ENCODE data around the gene KCTD7. TPM values are rescaled to one million over a fixed set of nuclear protein-coding genes. Genes with fewer than 3 reads are reported as not detected.
"Not testable (repeated sequence)": the region's sequence is repeated elsewhere in the genome, so short reads cannot be mapped to it uniquely, and the experiment has no call there.

The KCTD7 gene
- total RNA-seq, 2 experiments from 2014 or later = 6.3 to 7.5 TPM

DNA sequence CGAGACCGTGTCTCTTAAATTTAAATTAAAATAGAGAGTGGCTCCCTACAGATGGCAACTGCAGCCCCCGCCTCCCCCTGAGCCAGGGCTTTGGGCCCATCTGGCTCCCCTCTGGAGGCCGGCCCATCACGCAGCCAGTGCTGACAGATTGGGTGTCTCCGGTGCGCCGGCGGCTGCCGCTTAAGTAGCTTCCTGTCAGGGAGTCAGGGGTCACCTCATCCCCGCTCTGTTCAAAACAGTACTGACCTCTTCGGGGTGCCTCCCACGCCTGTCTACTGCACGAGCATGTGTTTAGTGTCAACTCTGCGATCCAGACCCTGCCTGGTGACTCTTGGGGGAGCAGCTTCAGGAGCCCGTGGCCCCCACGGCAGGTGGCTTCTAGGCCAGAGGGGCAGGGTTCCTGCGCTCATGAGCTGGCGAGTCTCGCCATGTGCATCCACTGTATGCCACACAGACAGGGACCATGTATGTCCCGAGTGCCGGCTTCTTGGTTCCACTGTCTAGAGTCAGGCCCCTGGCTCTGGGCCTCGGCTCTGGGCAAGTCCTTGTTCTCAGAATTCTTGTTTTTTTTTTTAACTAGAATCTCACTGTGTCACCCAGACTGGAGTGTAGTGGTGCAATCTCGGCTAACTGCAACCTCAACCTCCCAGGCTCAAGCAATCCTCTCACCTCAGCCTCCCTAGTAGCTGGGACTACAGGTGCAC lies 36.1 kb downstream of the KCTD7 start:
- no peak for DNase-seq
- CTCF ChIA-PET = no interaction called here
- H3K4me3 Mint-ChIP-seq = no peak overlapping the region
- H3K4me1 Mint-ChIP-seq (ENCODE audit: low read depth) = no peaks in the 10 kb centered on the region
- H3K27me3 Mint-ChIP-seq (ENCODE audit: low read depth) = no peaks in the 10 kb centered on the region
- no peak overlapping the region for H3K27ac Mint-ChIP-seq
- H3K9me3 Mint-ChIP-seq = no peaks in the 10 kb centered on the region
- H3K36me3 Mint-ChIP-seq (ENCODE audit: low read depth) = peaks cover 4% of the 10 kb centered on the region
- intact Hi-C loops (cut with micrococcal nuclease) = no loop called here

DNA sequence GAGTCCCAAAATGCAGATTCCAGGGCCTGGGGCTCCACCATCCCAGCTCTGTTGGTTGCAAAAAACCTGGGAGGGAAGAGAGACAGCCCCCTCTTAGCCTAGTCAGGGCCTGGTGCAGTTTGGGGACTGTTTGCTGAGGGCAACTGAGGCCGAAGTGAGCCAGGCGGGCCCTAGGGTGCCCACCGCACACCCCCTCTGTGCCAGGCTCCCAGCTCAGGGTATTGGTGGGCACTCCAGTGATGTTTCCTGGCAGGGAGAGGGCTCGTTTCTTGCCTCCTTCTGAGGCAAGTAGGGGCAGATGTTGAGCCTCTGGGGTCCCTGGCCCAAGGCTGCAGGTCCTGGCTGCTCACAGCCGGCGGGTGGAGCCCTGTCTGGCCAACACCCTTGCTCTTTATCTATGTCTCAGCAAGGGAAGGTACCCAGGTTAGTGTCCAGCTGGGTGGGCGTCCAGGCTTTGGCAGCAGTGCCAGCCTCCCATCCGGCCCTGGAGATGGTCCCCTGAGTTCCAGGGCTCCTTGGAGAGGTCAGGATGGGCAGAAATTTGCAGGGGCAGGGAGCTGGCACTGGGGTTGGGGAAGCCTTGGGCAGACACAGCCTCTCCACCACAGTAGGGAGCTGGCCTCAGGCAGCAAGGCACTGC lies 37.8 kb downstream of the KCTD7 start:
- intact Hi-C loops (cut with micrococcal nuclease) = no loop called here
- H3K27ac Mint-ChIP-seq = no peak overlapping the region
- H3K27me3 Mint-ChIP-seq (ENCODE audit: low read depth) = no peaks in the 10 kb centered on the region
- no peak for DNase-seq
- no peaks in the 10 kb centered on the region for H3K9me3 Mint-ChIP-seq
- CTCF ChIA-PET = no interaction called here
- H3K4me1 Mint-ChIP-seq (ENCODE audit: low read depth) = no peaks in the 10 kb centered on the region
- H3K36me3 Mint-ChIP-seq (ENCODE audit: low read depth) = peaks cover 9% of the 10 kb centered on the region
- H3K4me3 Mint-ChIP-seq = no peak overlapping the region

DNA sequence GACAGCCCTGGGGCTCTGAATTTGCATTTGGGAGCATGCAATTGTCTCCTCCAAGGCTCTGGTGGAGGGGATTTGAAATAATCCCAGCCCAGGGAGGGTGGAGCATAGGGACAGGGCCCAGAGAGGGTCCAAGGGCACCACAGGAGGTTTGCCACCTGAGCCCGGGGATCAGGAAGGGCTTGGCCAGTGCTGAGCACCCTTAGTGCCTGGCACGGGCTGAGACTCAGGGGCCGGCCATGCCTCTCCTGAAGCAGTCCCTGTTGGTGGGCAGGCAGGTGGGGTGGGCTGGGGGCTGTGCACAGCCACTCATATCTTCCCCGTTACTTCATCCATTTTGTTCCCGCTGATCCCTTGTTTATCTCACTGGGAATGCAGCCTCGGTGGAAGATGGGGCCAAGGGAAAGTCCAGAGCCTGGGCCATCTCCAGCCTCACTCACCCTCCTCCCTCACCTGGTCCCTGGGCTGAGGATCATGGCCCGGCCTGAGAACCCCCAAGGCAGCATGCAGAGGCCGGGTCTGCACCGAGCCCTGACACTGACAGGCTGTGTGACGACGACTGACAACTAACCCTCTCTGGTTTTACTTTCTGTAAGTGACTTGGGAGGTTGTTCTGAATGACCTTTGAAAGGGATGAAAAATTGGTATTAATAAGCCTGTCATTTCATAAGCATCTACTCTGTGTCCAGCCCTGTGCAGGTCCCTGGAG lies 38.5 kb downstream of the KCTD7 start:
- H3K9me3 Mint-ChIP-seq = no peaks in the 10 kb centered on the region
- no peak overlapping the region for H3K4me3 Mint-ChIP-seq
- intact Hi-C loops (cut with micrococcal nuclease) = no loop called here
- H3K27ac Mint-ChIP-seq = no peak overlapping the region
- H3K36me3 Mint-ChIP-seq (ENCODE audit: low read depth) = peaks cover 9% of the 10 kb centered on the region
- H3K4me1 Mint-ChIP-seq (ENCODE audit: low read depth) = no peaks in the 10 kb centered on the region
- DNase-seq = no peak
- H3K27me3 Mint-ChIP-seq (ENCODE audit: low read depth) = no peaks in the 10 kb centered on the region
- CTCF ChIA-PET = no interaction called here

DNA sequence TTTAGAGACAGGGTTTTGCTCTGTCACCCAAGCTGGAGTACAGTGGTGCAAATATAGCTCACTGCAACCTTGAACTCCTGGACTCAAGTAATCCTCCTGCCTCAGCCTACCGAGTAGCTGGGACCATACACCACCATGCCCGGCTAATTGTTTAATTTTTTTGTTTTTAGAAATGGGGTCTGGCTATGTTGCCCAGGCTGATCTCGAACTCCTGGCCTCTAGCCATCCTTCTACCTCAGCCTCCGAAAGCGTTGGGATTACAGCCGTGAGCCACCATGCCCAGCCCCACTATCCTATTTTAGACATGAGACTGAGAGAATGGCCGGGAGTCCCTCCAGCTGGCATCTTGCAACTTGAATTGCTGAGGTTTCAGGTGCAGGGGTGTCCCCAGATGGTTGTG lies 39.4 kb downstream of the KCTD7 start:
- Mint-ChIP-seq H3K4me1 (ENCODE audit: low read depth) (peaks cover under 1% of the 10 kb centered on the region), H3K27me3 (ENCODE audit: low read depth) (no peaks in the 10 kb centered on the region), H3K27ac (no peak overlapping the region), H3K9me3 (no peaks in the 10 kb centered on the region), H3K4me3 (no peak overlapping the region), H3K36me3 (ENCODE audit: low read depth) (peaks cover 4% of the 10 kb centered on the region)
- DNase-seq = no peak
- CTCF ChIA-PET = no interaction called here
- intact Hi-C loops (cut with micrococcal nuclease) = no loop called here

DNA sequence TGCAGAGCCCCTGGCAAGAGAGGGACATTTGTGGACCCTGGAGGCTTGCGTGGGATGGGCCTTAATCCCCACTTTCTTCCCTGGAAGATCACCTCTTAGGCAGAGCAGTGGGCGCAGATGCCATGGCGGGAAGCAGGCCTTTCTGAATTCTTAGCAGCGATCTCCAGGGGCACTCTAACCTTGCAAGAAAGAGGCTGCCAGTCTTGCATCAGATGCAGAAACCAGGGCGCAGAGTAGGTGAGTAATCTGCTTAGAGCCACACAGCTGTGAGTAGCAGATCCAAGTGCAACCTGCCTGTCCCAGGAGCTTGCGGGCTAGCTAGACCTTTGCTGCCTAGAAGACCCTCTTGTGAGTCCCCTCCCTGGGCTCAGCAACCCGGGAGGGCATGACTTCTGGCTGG lies 40.0 kb downstream of the KCTD7 start:
- Mint-ChIP-seq H3K27me3 (ENCODE audit: low read depth) (no peaks in the 10 kb centered on the region), H3K4me3 (no peak overlapping the region), H3K36me3 (ENCODE audit: low read depth) (peaks cover 4% of the 10 kb centered on the region), H3K9me3 (no peaks in the 10 kb centered on the region), H3K4me1 (ENCODE audit: low read depth) (peaks cover 3% of the 10 kb centered on the region), H3K27ac (no peak overlapping the region)
- DNase-seq = peak; percentile 10
- CTCF ChIA-PET = no interaction called here
- intact Hi-C loops (cut with micrococcal nuclease) = no loop called here

DNA sequence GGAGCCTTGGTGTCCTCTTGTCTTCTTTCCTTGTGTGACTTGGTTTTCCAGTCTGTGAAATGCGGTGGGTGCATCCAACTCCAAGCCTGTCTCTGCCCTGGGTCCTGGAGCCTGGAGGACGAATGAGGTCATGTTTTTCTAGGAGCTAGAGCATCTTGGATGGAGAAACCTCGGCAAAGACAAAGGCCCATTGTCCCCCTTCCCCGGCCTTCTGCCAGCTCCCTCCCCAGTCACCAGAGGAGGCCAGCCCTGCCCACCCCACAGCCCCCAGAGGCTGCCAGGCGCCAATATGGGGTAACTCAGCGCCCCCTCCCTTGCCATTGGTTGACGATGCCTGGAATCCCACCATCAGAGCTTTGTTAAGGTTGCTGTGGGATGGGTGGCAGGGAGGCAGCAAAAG lies 40.4 kb downstream of the KCTD7 start:
- H3K4me1 Mint-ChIP-seq (ENCODE audit: low read depth) = peaks cover 3% of the 10 kb centered on the region
- no peaks in the 10 kb centered on the region for H3K9me3 Mint-ChIP-seq
- H3K27ac Mint-ChIP-seq = no peak overlapping the region
- intact Hi-C loops (cut with micrococcal nuclease) = no loop called here
- CTCF ChIA-PET = no interaction called here
- no peaks in the 10 kb centered on the region for H3K27me3 Mint-ChIP-seq (ENCODE audit: low read depth)
- DNase-seq = no peak
- no peak overlapping the region for H3K4me3 Mint-ChIP-seq
- H3K36me3 Mint-ChIP-seq (ENCODE audit: low read depth) = peaks cover 4% of the 10 kb centered on the region

DNA sequence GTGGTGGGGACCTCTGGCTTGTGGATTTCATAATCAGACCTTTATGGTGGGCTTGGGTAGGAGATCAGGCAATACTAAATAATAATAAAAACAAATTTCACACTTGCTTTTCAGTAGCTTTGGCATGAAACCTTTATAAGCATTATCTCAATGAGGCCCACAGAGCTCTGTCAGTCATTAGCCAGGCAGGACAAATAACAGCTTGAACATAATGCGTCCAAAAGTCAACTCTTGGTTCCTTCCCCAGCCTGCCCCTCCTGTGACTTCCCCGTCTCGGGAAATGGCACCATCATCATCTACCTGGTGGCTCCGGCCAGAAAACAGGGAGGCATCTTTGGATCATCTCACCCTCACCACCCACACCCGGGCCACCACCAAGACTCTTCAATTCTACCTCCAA lies 40.8 kb downstream of the KCTD7 start:
- H3K27ac Mint-ChIP-seq = no peak overlapping the region
- peaks cover 3% of the 10 kb centered on the region for H3K4me1 Mint-ChIP-seq (ENCODE audit: low read depth)
- intact Hi-C loops (cut with micrococcal nuclease) = no loop called here
- CTCF ChIA-PET = no interaction called here
- no peaks in the 10 kb centered on the region for H3K27me3 Mint-ChIP-seq (ENCODE audit: low read depth)
- H3K9me3 Mint-ChIP-seq = no peaks in the 10 kb centered on the region
- no peak overlapping the region for H3K4me3 Mint-ChIP-seq
- DNase-seq = no peak
- peaks cover 4% of the 10 kb centered on the region for H3K36me3 Mint-ChIP-seq (ENCODE audit: low read depth)

DNA sequence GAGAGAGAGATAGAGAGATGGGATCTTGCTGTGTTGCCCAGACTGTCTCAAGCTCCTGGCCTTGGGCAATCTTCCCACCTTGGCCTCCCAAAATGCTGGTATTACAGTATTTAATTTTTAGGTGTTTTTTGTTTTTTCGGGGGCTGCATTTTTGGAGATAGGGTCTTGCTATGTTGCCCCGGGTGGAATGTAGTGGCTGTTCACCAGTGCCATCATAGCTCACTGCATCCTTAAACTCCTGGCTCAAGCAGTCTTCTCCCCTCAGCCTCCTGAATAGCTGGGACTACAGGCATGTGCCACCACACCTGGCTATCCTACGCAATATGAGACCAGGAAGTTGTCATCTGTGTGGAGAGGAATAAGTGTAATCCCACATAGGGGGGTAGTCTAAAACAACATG lies 42.4 kb downstream of the KCTD7 start:
- CTCF ChIA-PET = interaction anchor here (0.6 kb wide), 1 partner anchor 78 kb away, joined by 4 read pairs; no protein-coding TSS in a partner anchor
- intact Hi-C loops (cut with micrococcal nuclease) = no loop called here
- H3K36me3 Mint-ChIP-seq (ENCODE audit: low read depth) = peaks cover 4% of the 10 kb centered on the region
- DNase-seq = no peak
- H3K9me3 Mint-ChIP-seq = no peaks in the 10 kb centered on the region
- H3K4me3 Mint-ChIP-seq = no peak overlapping the region
- H3K27ac Mint-ChIP-seq = no peak overlapping the region
- H3K27me3 Mint-ChIP-seq (ENCODE audit: low read depth) = no peaks in the 10 kb centered on the region
- peaks cover 3% of the 10 kb centered on the region for H3K4me1 Mint-ChIP-seq (ENCODE audit: low read depth)

DNA sequence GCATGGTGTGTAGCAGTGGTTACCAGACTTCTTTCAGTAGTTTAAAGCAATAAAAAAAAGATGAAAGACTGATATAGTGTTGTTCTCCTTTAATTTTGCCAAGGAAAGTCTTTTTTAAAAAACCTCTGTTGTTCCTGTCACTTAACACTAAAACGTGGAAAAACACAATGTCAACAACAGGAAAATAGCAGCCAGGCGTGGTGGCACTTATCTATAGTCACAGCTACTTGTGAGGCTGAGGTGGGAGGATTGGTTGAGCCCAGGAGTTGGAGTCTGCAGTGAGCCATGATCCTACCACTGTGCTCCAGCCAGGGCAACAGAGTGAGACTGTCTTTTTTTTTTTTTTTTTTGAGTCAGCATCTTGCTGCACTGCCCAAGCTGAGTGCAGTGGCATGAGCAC lies 42.8 kb downstream of the KCTD7 start:
- intact Hi-C loops (cut with micrococcal nuclease) = not testable (repeated sequence)
- CTCF ChIA-PET = interaction anchor here (0.6 kb wide), 1 partner anchor 79 kb away, joined by 4 read pairs; no protein-coding TSS in a partner anchor

DNA sequence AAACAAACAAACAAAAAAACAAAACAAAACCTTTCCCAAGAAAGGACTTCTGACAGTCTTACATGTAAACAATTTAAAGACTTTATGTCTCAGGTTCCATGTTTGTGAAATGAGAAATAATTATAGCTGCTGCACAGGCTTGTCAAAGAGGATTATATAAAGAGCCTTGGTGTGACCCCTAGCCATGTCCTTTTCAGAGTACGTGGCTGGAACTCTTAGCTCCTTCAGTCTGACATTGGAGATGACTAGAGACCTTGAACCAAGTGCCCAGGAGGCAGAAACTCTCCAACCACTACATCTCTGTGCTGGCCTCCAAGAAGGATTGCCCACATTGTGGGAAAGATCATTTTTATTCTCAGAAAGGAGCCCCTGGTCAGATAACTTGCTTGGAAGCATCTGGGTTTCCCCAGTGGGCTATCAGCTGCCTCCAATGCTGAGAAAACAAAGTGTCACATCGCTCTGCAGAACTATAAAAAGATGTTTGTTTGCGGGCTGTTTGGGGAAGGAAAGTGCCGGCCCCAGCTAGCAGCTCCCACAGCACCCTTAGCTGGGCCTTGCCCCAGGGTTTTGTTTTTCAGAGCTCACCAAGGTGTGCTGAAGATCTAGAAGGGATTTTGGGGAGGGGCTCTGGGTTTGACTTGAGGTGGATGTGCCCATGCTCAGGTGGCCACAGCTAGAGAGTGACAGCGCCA lies 43.9 kb downstream of the KCTD7 start:
- H3K4me3 Mint-ChIP-seq; intact Hi-C loops (cut with micrococcal nuclease); DNase-seq; H3K4me1 Mint-ChIP-seq (ENCODE audit: low read depth); H3K27ac Mint-ChIP-seq; H3K27me3 Mint-ChIP-seq (ENCODE audit: low read depth); H3K36me3 Mint-ChIP-seq (ENCODE audit: low read depth); H3K9me3 Mint-ChIP-seq; CTCF ChIA-PET: not testable (repeated sequence)

More for the DNA sequence above, 42.8 kb downstream of the KCTD7 start:
- H3K27me3 Mint-ChIP-seq (ENCODE audit: low read depth); H3K36me3 Mint-ChIP-seq (ENCODE audit: low read depth); H3K4me3 Mint-ChIP-seq; DNase-seq; H3K27ac Mint-ChIP-seq; H3K9me3 Mint-ChIP-seq; H3K4me1 Mint-ChIP-seq (ENCODE audit: low read depth): not testable (repeated sequence)

DNA sequence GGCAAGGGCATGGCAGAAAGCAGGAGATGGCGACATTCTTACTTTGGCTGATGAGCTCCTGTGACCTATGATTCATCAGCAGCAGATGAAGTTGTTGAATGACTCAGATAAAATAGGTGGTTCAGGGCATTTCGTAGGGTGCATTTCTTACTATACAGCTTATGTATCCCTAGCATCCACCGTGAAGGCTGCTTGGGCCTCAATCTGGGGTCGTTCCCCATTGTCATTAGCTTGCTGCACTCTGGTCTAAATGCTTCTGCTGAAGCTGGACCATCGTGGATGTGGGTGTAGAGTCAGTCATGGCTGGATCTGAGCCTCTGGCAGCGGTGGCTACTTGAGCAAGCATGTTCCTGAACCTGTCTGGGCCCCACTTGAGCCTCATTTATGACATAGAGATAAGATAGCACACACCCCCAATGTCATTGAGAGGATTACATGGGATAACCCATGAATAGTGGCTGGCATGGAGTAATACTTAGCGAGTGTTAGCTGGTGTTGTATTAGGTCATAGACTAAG lies 44.5 kb downstream of the KCTD7 start:
- H3K27ac Mint-ChIP-seq = peak overlapping the region; percentile 50
- H3K36me3 Mint-ChIP-seq (ENCODE audit: low read depth); H3K4me3 Mint-ChIP-seq; CTCF ChIA-PET; intact Hi-C loops (cut with micrococcal nuclease); H3K9me3 Mint-ChIP-seq; H3K27me3 Mint-ChIP-seq (ENCODE audit: low read depth); H3K4me1 Mint-ChIP-seq (ENCODE audit: low read depth): not testable (repeated sequence)
- peak; percentile 29 for DNase-seq

DNA sequence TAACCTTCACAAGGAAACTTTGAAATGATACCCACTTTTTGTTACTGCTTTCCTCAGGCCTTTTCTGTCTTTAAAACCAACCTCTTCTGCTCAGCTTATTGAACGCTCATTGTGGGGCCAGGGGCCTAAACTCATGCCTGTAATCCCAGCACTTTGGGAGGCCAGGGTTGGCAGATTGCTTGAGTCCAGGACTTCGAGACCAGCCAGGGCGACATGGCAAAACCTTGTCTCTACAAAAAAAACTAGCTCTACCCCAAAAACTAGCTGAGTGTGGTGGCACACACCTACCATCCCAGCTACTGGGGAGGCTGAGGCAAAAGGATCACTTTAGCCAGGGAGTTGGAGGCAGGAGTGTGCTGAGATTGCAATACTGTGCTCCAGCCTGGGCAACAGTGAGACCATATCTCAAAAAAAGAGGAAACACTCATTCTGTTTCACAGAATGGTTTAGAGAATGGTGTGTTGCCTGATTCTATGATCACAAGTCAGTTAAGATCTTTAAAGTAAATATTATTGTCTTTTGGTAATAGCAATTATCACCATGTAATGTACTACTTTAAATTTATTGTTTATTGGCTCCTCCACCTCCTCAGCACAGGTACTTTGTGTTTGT lies 51.1 kb downstream of the KCTD7 start:
- intact Hi-C loops (cut with micrococcal nuclease) = loop anchor here (5.0 to 10.0 kb wide), 3 partner anchors 165 to 927 kb away; partner anchors contain the start of gene VKORC1L1
- H3K4me3 Mint-ChIP-seq = no peak overlapping the region
- no peak for DNase-seq

More for the DNA sequence above, 51.1 kb downstream of the KCTD7 start:
- H3K27ac Mint-ChIP-seq = peak overlapping the region; percentile 59
- no peaks in the 10 kb centered on the region for H3K27me3 Mint-ChIP-seq (ENCODE audit: low read depth)
- CTCF ChIA-PET = no interaction called here
- no peaks in the 10 kb centered on the region for H3K9me3 Mint-ChIP-seq
- H3K4me1 Mint-ChIP-seq (ENCODE audit: low read depth) = peaks cover 28% of the 10 kb centered on the region
- H3K36me3 Mint-ChIP-seq (ENCODE audit: low read depth) = peaks cover 1% of the 10 kb centered on the region

Data from activated naive CD4-positive, alpha-beta T cell treated with anti-CD3 and anti-CD28 coated beads for 36 hours (primary cell).